K562 (cell line): ENCODE data around the gene PDGFD. TPM values are rescaled to one million over a fixed set of nuclear protein-coding genes. Genes with fewer than 3 reads are reported as not detected.

Experiments
- ATAC-seq: fragments of 200-7000 bp; cut with Tn5 transposase; 3 replicates; pipeline ENCODE4 v1.9.1; 2020; ENCODE audit warnings: moderate library complexity
- BruUV-seq: library from RNA; stranded (reverse); fragments of 400-500 nt; replicated peaks from 2 replicates; lab custom pipeline; 2021; lab: Mats Ljungman, UMichigan
- CTCF ChIA-PET: fragments of 300-600 bp; formaldehyde crosslinking; extraction: SDS; loops from one replicate; lab custom pipeline; 2021; ENCODE audit warnings: low intra/inter-chr PET ratio; lab: Yijun Ruan, JAX
- POLR2A ChIA-PET: fragments of 300-600, 350-650 bp; sonication (Branson Sonifier 250); formaldehyde crosslinking; extraction: SDS; loops from one replicate; lab custom pipeline; 2021; ENCODE audit warnings: antibody characterized with exemption, inconsistent platforms; lab: Yijun Ruan, JAX
- DNase-seq, 4 experiments: peaks; one replicate each; pipeline versions ENCODE4 v3.0.0 to v3.0.0-alpha.2; 2011 to 2018; ENCODE audit warnings: low spot score in 3 of 4, mixed read lengths in 3 of 4; ENCODE audit errors: extremely low read depth in 1 of 4
- FAIRE-seq: peaks from 2 replicates; lab custom pipeline; 2011; peaks lifted over from hg19 to GRCh38; lab: Jason Lieb, UNC
- H2AFZ ChIP-seq: 2 replicates; pipeline ENCODE4 v1.6.0; 2011; ENCODE audit warnings: low read depth, low read length, control low read depth, inconsistent platforms
- H3K27ac ChIP-seq: fragments of 200-600 bp; 3 replicates; pipeline ENCODE4 v1.8.0; 2011; ENCODE audit warnings: low read depth, mild to moderate bottlenecking, control low read depth, inconsistent platforms, low read length, moderate library complexity, mixed read lengths; ENCODE audit errors: extremely low read depth
- H3K27me3 ChIP-seq, 2 experiments: fragments of 300-600 bp in 1 of 2; 2 replicates in 1 of 2; 3 replicates in 1 of 2; pipeline versions ENCODE4 v1.6.0 to v1.8.0; 2011; ENCODE audit warnings: inconsistent platforms in 2 of 2, low read length in 2 of 2, mild to moderate bottlenecking in 1 of 2, mixed read lengths in 1 of 2, moderate library complexity in 1 of 2; ENCODE audit not compliant: control insufficient read depth in 2 of 2, insufficient read depth in 2 of 2
- H3K36me3 ChIP-seq: fragments of 300-600 bp; 3 replicates; pipeline ENCODE4 v1.8.0; 2011; ENCODE audit warnings: mild to moderate bottlenecking, low read length, inconsistent platforms; ENCODE audit not compliant: control insufficient read depth, insufficient read depth
- H3K4me1 ChIP-seq, 2 experiments: fragments of 200-600 bp in 1 of 2; replicated peaks in 1 of 2; 2 replicates in 1 of 2; 3 replicates in 1 of 2; pipeline versions ENCODE4 v1.5.1 to v1.8.0; 2011; ENCODE audit warnings: inconsistent platforms in 2 of 2, low read length in 2 of 2, mild to moderate bottlenecking in 1 of 2, mixed read lengths in 1 of 2, moderate library complexity in 1 of 2; ENCODE audit not compliant: control insufficient read depth in 2 of 2, insufficient read depth in 2 of 2
- H3K4me2 ChIP-seq: 2 replicates; pipeline ENCODE4 v1.6.1; 2011; ENCODE audit warnings: low read length, control low read depth, inconsistent platforms, mixed read lengths; ENCODE audit not compliant: insufficient read depth
- H3K4me3 ChIP-seq: fragments of 200-600 bp; sonication (generic), shearing (Covaris generic); 2 replicates; pipeline ENCODE4 v1.5.1; 2016; ENCODE audit warnings: control low read depth, inconsistent platforms
- H3K79me2 ChIP-seq: fragments of 200-600 bp; 3 replicates; pipeline ENCODE4 v1.8.0; 2011; ENCODE audit warnings: low read length, inconsistent platforms; ENCODE audit not compliant: control insufficient read depth, insufficient read depth
- H3K9ac ChIP-seq, 2 experiments: 2 replicates each; pipeline versions ENCODE4 v1.6.0 to v1.6.1; 2011; ENCODE audit warnings: low read depth in 2 of 2, low read length in 2 of 2, control low read depth in 1 of 2, inconsistent platforms in 1 of 2, mild to moderate bottlenecking in 1 of 2, mixed read lengths in 1 of 2; ENCODE audit not compliant: insufficient read depth in 1 of 2
- H3K9me1 ChIP-seq: one replicate; pipeline ENCODE4 v1.6.0; 2011; ENCODE audit warnings: inconsistent platforms, mild to moderate bottlenecking, low read length, moderate library complexity; ENCODE audit not compliant: control insufficient read depth, insufficient read depth
- H3K9me3 ChIP-seq: replicated peaks from 2 replicates; pipeline ENCODE4 v1.5.1; 2011; ENCODE audit warnings: low read depth, low read length, inconsistent platforms; ENCODE audit not compliant: control insufficient read depth, insufficient read depth
- H4K20me1 ChIP-seq: replicated peaks from 2 replicates; pipeline ENCODE4 v1.6.1; 2011; ENCODE audit warnings: low read length, inconsistent platforms, mixed read lengths; ENCODE audit not compliant: control insufficient read depth, insufficient read depth
- BCOR ChIP-seq: fragments of 450-650 bp; IDR thresholded peaks from 2 replicates; pipeline ENCODE4 v1.6.1; 2016
- GABPB2 ChIP-seq: fragments of 250-450 bp; sonication (Bioruptor Pico); conservative IDR thresholded peaks from 2 replicates; pipeline ENCODE4 v1.5.1; 2021; ENCODE audit warnings: mild to moderate bottlenecking
- NFE2 ChIP-seq: IDR thresholded peaks from 2 replicates; pipeline ENCODE4 v1.6.1; 2014; ENCODE audit warnings: antibody characterized with exemption, low read depth
- SMAD4 ChIP-seq: fragments of 250-450 bp; sonication (Bioruptor Pico); conservative IDR thresholded peaks from 2 replicates; pipeline ENCODE4 v1.8.0; 2021; ENCODE audit warnings: inconsistent platforms, mild to moderate bottlenecking, moderate library complexity
- SRSF1 ChIP-seq: fragments of 200-400 bp; formaldehyde crosslinking; IDR thresholded peaks from 2 replicates; pipeline ENCODE4 v1.6.1; 2017; ENCODE audit warnings: mild to moderate bottlenecking, low read depth, low read length, moderate library complexity
- ZNF551 ChIP-seq: fragments of 250-450 bp; sonication (Bioruptor Pico); IDR thresholded peaks from 2 replicates; pipeline ENCODE4 v1.5.0; 2021; ENCODE audit warnings: mild to moderate bottlenecking, moderate library complexity
- ZNF589 ChIP-seq: fragments of 200-800 bp; sonication (Bioruptor generic); IDR thresholded peaks from 2 replicates; pipeline ENCODE4 v1.6.1; 2016; ENCODE audit warnings: low read depth, missing genetic modification characterization, missing compliant biosample characterization
- WGBS: fragments of 100-300 bp; shearing (Covaris generic); methylation state at CpG from one replicate; pipeline ENCODE4 v1.1.6; 2016; ENCODE audit warnings: low coverage, mixed read lengths; ENCODE audit not compliant: insufficient coverage; ENCODE audit errors: missing lambda C conversion rate; 5-methylcytosine and 5-hydroxymethylcytosine counted together
- in situ Hi-C: fragments of 300-500 bp; cut with MboI; formaldehyde crosslinking; loops from 4 replicates; pipeline ENCODE4 v1.15.0; 2018; ENCODE audit warnings: inconsistent platforms, mixed read lengths
- intact Hi-C: fragments of 100-400 bp; cut with micrococcal nuclease; formaldehyde crosslinking; loops from 2 replicates; pipeline ENCODE4 v1.14.2; 2022
- polyA plus RNA-seq, 8 experiments: library from polyadenylated mRNA; depleted of rRNA in 4 of 8; stranded (reverse) in 5 of 8; unstranded in 3 of 8; fragments of >200 nt; fragmentation: Nextera tagmentation in 2 of 8; fragmentation: Illumina TruSeq in 1 of 8; extraction: Ambion mirVana in 2 of 8; extraction: Trizol in 1 of 8; gene quantifications; 2 replicates each; pipeline versions ENCODE4 v1.2.1 to v1.2.3, GENCODE V29; 2011 to 2014; ENCODE audit warnings: inconsistent platforms in 1 of 8, missing spikeins in 1 of 8
- total RNA-seq, 7 experiments: library from RNA; depleted of rRNA in 6 of 7; stranded (reverse); fragments of >200 nt in 6 of 7; fragmentation: Illumina TruSeq in 2 of 7; extraction: Trizol in 2 of 7; gene quantifications; 2 replicates each; pipeline versions ENCODE4 v1.2.1 to v1.2.3, GENCODE V29; 2011 to 2021; ENCODE audit warnings: low replicate concordance in 1 of 7
- TF ChIP-seq, protein P1 (sequence below), 3 experiments: IDR thresholded peaks in 2 of 3; conservative IDR thresholded peaks in 1 of 3; 2 replicates each; pipeline ENCODE4 v1.5.1; 2011 to 2012; ENCODE audit warnings: low read length in 3 of 3, mild to moderate bottlenecking in 3 of 3, control low read depth in 2 of 3, improper control_type of control experiment in 1 of 3, inconsistent platforms in 1 of 3, low read depth in 1 of 3, mixed read lengths in 1 of 3, moderate library complexity in 1 of 3; ENCODE audit not compliant: insufficient read depth in 2 of 3
- TF ChIP-seq, protein P2 (sequence below): fragments of 250-450 bp; sonication (Bioruptor Pico); IDR thresholded peaks from 2 replicates; pipeline ENCODE4 v1.4.0; 2020; ENCODE audit warnings: mild to moderate bottlenecking, moderate library complexity, borderline replicate concordance
- TF ChIP-seq, protein P3 (sequence below): sonication (generic); formaldehyde crosslinking; IDR thresholded peaks from 2 replicates; pipeline ENCODE4 v1.8.1; 2023; ENCODE audit warnings: mild to moderate bottlenecking, missing genetic modification reagents, moderate library complexity
- TF ChIP-seq, protein P4 (sequence below): sonication (generic); formaldehyde crosslinking; IDR thresholded peaks from 2 replicates; pipeline ENCODE4 v1.8.0; 2023; ENCODE audit warnings: mild to moderate bottlenecking, missing genetic modification reagents

The PDGFD gene
- total and polyA plus RNA-seq, 9 of the 15 experiments (the other 6 are each of a cell fraction or from before 2014, with no cell fraction given): 0.11 TPM; not detected in 8

DNA sequence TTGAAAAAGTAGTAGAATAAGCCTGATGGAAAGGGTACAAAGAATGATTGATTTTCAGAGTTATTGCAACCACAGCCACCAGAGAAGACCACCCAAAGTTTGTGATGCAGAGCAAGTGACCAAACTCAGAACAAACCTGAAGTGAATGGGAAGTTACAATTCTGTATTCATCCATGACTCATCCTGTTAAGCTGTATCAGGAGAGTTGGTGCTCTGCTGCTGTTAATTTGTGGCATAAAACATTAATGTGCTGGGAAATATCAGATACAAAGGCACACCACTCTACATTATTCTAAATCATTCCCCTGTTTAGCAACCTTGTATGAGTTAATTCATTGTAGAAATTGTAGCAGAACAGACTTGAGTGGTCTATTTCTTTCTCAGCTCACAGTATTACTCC is 19.6 kb upstream of the PDGFD start (continued):
- TF ChIP-seq, protein P1, sequence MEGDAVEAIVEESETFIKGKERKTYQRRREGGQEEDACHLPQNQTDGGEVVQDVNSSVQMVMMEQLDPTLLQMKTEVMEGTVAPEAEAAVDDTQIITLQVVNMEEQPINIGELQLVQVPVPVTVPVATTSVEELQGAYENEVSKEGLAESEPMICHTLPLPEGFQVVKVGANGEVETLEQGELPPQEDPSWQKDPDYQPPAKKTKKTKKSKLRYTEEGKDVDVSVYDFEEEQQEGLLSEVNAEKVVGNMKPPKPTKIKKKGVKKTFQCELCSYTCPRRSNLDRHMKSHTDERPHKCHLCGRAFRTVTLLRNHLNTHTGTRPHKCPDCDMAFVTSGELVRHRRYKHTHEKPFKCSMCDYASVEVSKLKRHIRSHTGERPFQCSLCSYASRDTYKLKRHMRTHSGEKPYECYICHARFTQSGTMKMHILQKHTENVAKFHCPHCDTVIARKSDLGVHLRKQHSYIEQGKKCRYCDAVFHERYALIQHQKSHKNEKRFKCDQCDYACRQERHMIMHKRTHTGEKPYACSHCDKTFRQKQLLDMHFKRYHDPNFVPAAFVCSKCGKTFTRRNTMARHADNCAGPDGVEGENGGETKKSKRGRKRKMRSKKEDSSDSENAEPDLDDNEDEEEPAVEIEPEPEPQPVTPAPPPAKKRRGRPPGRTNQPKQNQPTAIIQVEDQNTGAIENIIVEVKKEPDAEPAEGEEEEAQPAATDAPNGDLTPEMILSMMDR (IDR thresholded peaks at IDR 0.05 in 2 of 3, conservative IDR thresholded peaks at IDR 0.05 in 1 of 3; ENCODE audit: insufficient read depth in 2 of 3, low read depth in 1 of 3, low read length in 3 of 3): no peak
- TF ChIP-seq, protein P2, sequence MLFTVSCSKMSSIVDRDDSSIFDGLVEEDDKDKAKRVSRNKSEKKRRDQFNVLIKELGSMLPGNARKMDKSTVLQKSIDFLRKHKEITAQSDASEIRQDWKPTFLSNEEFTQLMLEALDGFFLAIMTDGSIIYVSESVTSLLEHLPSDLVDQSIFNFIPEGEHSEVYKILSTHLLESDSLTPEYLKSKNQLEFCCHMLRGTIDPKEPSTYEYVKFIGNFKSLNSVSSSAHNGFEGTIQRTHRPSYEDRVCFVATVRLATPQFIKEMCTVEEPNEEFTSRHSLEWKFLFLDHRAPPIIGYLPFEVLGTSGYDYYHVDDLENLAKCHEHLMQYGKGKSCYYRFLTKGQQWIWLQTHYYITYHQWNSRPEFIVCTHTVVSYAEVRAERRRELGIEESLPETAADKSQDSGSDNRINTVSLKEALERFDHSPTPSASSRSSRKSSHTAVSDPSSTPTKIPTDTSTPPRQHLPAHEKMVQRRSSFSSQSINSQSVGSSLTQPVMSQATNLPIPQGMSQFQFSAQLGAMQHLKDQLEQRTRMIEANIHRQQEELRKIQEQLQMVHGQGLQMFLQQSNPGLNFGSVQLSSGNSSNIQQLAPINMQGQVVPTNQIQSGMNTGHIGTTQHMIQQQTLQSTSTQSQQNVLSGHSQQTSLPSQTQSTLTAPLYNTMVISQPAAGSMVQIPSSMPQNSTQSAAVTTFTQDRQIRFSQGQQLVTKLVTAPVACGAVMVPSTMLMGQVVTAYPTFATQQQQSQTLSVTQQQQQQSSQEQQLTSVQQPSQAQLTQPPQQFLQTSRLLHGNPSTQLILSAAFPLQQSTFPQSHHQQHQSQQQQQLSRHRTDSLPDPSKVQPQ (CRISPR knock-in tag): no peak
- TF ChIP-seq SMAD4 (CRISPR knock-in tag) (no peak), SRSF1 (no peak), ZNF551 (CRISPR knock-in tag) (no peak), ZNF589 (CRISPR knock-in tag) (no peak)

DNA sequence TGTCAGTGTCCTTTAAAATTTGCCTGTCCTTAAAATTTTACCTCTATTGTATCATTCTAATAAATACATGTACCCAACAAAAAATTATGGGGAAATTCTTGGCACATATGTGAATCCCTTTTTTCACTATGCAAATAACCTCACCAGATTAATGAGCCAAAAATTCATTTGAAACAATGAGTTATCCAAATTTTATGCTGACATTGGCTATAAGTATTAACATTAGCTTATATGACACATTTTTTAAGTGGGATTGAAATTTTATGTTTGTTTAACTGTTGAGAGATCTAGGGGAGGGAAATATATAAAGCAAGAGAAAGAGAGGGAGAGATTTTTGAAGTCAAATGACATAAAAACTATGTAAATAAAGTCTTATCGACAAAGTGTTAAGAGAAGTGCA is 11.8 kb upstream of the PDGFD start:
- ChIA-PET CTCF (no interaction called here), POLR2A (no interaction called here)
- H3K36me3 ChIP-seq: no peaks in the 10 kb centered on the region
- H3K27ac ChIP-seq: no peak overlapping the region
- WGBS: 0% methylated on average over 1 of the region's 1 CpG
- no peak overlapping the region for H2AFZ ChIP-seq
- in situ Hi-C loops (no loop called here), intact Hi-C loops (no loop called here)
- BruUV-seq: no TSS peak
- H3K4me1 ChIP-seq: no peaks in the 10 kb centered on the region
- FAIRE-seq (no peak), DNase-seq (no peak), ATAC-seq (no peak)
- no peaks in the 10 kb centered on the region for H3K9me3 ChIP-seq
- H3K4me2 ChIP-seq: no peak overlapping the region
- no peak overlapping the region for H3K4me3 ChIP-seq
- H3K9me1 ChIP-seq: no peaks in the 10 kb centered on the region
- H3K79me2 ChIP-seq: no peaks in the 10 kb centered on the region
- H3K9ac ChIP-seq: no peak overlapping the region
- H4K20me1 ChIP-seq: no peaks in the 10 kb centered on the region
- H3K27me3 ChIP-seq: no peaks in the 10 kb centered on the region
- TF ChIP-seq, protein P3, sequence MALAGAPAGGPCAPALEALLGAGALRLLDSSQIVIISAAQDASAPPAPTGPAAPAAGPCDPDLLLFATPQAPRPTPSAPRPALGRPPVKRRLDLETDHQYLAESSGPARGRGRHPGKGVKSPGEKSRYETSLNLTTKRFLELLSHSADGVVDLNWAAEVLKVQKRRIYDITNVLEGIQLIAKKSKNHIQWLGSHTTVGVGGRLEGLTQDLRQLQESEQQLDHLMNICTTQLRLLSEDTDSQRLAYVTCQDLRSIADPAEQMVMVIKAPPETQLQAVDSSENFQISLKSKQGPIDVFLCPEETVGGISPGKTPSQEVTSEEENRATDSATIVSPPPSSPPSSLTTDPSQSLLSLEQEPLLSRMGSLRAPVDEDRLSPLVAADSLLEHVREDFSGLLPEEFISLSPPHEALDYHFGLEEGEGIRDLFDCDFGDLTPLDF (CRISPR knock-in tag): no peak
- TF ChIP-seq NFE2: no peak
- TF ChIP-seq, protein P4, sequence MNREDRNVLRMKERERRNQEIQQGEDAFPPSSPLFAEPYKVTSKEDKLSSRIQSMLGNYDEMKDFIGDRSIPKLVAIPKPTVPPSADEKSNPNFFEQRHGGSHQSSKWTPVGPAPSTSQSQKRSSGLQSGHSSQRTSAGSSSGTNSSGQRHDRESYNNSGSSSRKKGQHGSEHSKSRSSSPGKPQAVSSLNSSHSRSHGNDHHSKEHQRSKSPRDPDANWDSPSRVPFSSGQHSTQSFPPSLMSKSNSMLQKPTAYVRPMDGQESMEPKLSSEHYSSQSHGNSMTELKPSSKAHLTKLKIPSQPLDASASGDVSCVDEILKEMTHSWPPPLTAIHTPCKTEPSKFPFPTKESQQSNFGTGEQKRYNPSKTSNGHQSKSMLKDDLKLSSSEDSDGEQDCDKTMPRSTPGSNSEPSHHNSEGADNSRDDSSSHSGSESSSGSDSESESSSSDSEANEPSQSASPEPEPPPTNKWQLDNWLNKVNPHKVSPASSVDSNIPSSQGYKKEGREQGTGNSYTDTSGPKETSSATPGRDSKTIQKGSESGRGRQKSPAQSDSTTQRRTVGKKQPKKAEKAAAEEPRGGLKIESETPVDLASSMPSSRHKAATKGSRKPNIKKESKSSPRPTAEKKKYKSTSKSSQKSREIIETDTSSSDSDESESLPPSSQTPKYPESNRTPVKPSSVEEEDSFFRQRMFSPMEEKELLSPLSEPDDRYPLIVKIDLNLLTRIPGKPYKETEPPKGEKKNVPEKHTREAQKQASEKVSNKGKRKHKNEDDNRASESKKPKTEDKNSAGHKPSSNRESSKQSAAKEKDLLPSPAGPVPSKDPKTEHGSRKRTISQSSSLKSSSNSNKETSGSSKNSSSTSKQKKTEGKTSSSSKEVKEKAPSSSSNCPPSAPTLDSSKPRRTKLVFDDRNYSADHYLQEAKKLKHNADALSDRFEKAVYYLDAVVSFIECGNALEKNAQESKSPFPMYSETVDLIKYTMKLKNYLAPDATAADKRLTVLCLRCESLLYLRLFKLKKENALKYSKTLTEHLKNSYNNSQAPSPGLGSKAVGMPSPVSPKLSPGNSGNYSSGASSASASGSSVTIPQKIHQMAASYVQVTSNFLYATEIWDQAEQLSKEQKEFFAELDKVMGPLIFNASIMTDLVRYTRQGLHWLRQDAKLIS (CRISPR knock-in tag): no peak
- no peak for TF ChIP-seq BCOR
- TF ChIP-seq GABPB2 (CRISPR knock-in tag): no peak
